GM18907 (cell line): ENCODE data around the gene CRB3.
"Not testable (repeated sequence)": the region's sequence is repeated elsewhere in the genome, so short reads cannot be mapped to it uniquely, and the experiment has no call there.

Experiments used
- ATAC-seq: cut with Tn5 transposase; IDR thresholded peaks from one replicate; pipeline ENCODE4 v1.9.1; 2021; ENCODE audit warnings: mild to moderate bottlenecking, moderate library complexity; ENCODE audit not compliant: unreplicated experiment

CRB3 gene, protein sequence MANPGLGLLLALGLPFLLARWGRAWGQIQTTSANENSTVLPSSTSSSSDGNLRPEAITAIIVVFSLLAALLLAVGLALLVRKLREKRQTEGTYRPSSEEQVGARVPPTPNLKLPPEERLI

DNA sequence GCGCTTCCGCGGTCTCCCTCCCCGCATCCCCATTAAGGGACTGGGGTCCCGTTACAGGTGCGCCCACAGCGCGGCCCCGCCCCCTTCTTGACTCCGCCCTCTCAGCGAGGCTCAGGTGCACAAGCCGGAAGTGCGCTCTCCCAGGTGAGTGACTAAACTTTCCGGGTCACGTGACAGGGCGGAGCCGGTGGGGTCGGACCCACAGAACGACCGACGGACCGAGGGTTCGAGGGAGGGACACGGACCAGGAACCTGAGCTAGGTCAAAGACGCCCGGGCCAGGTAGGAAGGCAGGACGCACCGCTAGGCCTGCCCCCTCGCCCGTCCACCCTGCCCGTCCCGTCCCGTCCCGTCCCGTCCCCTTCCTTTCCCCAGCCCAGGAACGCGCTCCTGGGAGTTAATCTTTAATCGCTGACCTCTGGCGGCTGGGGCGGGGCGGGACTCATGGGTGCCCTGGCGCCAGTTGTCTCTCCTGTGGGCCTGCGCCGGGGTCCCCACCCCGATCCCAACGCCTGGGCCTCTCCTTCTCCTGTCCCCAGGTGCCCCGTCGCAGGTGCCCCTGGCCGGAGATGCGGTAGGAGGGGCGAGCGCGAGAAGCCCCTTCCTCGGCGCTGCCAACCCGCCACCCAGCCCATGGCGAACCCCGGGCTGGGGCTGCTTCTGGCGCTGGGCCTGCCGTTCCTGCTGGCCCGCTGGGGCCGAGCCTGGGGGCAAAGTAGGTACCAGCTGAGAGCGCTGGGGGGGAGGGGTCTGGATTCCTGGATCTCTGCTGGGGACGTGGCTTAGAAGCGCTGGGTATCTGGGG is at the start of gene CRB3:
TSS of gene CRB3 (plus strand) at position 202 of the 804 bp plus-strand sequence. CDS start at position 633, 431 bp downstream.
- ATAC-seq, result no peak

DNA sequence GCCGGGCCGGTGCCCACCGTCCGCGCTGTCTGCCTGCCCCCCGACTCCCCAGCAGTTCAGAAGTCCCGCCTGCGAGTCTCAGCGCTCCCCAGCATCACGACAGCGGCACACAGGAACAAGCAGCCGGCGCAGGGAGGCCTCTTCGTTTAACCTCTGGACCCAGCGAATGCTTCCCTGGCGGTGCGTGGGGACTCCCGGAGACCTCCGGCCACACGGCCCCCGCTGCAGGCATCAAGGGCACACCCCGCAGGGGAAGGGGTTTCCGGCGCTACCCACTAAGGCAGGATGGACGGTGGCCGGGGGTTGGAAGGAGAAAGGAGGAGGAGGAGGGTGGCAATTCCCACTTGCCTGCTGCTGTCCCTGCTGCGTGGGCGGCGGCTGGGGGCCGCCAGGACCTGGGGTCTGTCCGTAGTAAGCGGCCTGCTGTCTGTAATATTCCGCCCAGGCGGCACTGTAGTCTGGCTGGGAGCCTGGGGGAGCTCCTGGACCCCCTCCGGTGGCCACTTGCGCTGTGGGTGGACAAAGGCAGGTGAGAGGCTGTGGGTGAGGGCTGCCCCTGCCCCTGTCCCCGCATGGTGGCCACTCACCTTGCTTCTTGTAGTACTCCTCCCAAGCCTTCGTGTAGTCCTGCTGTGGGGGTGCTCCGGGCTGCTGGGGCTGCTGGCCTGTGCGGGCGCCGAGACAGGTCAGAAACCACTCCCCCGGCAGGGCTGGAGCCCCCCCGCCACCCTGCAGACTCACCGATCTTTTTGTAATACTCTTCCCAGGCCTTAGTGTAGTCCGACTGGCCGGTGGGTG is 49.1 kb upstream of the CRB3 start:
- ATAC-seq, result no peak

DNA sequence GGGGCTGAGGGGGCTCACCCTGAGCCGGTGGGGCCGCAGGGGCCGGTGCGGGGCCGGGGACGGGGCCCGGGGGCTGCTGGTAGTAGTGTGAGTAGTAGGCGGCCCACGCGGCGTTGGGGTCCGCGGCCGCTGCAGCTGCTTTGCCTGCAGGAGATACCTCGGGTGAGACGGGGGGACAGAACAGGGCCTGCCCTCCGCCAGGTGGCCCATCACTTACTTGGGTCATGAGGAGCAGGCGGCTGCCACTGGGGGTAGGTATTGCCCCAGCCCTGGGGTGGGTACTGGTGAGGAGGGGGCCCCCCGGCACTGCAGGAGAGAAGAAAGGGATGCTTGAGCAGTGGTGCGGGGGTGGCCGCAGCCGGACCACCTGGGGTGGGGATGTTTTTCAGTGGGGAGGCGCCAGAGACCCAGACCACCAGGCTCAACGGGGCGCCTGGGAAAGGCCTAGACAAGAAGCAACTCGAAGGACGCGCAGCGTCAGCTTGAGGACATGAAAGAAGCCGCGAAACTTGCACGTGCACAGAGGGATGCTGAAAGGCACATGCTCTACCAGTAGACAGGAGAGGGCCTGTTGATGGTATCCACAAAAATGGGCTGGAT is 48.4 kb upstream of the CRB3 start:
- ATAC-seq, result no peak

DNA sequence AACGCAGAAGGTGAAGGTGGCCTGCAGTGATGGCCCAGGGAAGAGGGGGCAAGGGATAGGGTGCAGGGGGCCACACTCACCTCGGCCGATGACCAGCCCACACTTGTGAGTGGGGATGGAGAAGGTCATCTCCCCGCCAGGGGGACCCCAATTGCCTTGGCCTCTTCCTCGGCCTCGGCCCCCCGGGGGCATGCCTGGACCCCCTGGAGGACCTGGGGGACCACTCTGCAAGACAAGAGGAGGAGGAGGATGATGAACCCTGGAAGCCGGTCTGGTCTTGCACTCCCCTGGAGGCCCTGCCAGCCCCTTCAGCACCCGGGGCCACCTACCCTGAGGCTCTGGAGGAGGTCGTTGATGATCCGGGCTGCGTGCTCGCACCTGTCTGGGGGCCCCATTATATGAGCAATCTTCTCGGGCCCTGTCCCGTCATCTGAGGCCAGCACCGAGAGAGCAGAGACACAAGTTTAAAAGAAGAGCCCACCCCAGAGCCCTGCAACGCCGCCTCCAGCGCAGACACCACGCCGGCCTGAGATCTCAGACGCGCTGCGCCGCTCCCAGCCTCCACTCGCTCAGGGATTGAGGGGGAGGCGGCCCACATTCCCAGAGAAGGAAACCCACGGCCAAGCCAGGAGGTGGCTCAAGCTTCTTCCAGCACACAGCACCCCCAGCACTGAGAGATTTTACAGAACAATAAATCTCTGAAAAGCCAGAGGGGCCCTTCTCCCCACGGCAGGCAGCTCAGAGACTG is 47.2 kb upstream of the CRB3 start:
- ATAC-seq, result no peak

DNA sequence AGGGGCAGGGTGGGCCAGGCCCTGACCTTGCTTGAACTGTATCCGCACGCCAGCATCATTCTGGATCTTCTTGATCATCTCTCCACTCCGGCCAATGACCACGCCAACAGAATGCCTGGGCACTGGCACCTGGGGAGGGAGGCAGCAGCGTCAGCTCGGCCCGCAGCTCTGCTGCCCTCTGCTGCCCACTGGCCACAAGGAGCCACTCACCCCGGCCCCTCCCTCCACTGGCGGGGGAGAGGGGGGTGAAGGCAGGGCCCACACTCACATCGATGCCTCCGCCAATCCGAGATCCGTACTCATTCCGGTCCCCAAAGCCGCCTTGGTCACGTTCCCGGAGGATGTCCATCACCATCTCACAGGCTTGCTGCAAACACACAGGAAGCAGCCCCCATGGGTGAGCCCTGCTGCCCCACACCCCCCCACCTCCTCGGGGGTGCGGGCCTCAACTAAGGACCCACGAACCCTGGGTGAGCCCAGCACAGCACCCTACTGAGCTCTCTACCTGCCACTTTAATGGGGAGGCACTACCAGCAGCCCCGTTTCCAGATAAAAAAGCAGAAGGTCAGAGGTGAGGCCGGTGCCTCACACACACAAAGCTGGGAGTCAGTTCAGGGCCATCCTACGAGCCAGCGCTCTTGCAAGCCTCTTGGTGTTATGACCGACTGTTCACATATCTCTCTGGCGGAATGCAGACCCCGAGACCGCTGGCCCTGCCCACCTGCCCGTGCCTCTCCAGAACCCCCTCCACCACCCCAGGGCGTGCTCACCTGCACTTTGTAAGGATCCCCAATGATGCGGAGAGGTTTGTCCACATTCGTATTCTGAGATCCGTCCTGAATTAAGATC is 46.1 kb upstream of the CRB3 start:
- ATAC-seq, result no peak

DNA sequence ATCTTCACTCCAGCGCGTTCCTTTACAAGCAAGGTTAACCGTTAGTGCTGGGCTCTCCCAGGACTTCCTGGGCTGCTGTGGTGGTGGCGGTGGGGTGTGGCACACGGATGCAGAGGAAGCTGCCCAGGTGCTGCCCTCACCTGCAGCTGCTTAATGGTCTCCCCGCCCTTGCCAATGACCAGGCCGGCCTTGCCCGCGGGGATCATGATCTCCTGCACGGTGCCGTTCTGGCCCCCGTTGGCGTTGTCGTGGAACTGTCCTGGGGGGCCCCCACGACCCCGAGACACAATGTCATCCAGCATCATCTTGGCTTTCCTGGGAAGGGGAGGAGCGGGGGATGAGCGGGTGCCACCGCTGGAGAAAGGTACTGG is 45.5 kb upstream of the CRB3 start:
- no peak for ATAC-seq

DNA sequence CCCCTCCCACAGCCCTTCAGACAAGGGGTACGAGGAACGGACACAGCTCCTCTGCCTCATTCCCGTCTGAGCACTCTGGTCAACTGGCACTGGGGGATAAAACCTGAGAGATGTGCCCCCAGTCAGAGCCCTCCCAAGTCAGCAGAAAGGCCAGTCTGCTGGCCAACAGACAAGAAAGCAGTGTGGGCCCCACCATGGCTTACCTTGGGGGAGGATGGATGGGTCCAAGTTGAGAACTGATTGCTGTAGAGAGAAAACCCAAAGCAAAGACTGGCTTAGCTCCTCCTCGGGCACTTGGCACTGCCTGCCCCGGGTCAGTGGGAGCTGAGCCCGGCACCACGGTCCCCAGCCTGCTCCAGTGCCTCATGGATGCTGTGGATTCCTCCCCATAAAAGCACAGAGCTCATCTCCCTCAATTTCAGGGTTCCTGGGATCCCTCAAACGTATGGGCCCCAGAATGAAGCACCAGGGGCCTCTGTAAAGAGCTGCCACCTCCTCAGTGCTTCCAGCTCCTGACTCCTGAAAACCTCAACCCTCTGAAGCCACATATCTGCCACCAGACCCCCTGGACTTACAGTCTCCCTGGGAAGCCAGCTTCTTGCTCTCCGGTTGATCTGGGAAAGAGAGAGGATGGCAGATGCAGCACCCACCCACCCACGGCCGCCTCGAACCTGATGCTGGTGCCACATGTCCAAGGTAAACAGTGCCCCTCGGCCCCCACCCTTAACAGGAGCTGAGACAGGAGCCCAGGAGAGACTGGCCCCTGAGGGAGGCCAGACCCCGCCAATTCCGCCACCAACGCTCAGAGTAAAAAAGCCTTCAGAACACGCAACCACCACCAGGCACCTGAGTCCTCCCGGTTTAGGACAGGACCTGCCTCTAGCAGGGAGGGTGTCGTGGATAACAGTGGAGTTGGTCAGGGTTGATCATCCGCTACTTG is 42.7 kb upstream of the CRB3 start:
- no peak for ATAC-seq

DNA sequence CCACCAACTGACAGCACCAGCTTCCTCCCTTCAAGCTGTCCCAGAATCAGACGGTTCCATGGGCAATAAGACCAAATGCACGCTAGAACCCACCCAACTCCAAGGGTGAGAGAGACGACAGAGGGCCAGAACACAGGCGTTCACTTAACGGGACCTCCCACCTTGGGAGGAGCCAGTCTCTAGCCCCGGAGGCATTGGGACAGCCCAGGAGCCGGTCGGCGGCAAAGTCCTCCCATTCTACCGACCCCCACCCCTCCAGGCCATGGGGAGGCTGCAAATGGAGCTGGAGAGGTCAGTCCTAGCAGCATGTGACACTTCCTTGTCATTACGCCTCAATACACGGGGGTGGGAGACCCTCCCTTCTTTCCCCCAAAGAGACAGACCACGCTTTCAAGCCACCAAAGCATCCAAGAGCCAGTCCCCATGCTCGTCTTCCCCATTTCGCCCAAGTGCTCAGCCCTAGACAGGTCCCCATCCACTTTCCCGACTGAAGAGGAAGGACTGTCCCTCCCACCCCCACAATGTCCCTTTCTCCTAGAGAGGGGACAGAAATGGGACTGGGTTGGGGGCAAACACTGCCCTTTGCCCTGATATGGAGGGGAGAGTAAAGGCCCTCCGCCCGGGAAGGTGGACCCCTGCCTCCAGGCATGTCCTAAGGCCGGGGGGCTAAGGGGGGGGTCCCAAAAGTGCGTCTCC is 40.4 kb upstream of the CRB3 start:
- no peak for ATAC-seq

DNA sequence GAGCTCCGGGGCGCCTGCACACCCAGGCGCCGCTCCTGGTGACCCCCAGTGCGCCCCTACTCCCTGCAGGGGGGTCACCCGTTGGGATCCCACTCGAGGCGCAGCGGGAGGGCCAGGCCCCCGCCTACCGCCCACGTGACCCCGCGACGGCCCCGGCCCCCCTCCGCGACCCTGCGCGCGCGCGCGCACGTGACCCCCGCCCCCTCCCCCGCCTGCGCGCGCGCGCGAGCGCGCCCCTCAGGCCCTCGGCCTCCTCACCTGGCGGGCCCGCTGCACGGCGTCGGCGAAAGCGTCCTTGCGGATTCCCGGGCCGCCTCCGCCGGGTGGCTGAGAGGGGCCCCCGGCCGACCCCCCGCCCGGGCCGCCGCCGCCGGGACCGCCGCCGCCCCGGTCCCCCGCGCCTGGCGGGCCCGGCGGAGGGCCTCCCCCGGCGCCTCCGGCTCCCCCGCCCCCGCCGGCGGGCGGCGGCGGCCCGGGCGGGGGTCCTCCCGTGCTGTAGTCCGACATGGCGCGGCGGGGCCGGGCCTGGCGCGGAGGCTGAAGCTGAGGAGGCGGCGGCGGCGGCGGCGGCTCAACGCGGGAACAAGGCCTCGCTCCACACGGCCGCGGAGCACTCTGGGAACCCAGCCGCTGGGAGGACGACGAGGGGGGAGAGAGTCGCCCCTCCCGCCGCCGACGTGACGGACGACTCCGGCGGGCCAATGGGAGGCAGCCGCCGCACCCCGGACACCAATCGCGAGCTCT is 39.7 kb upstream of the CRB3 start, which contains the start of gene KHSRP:
TSS of gene KHSRP (minus strand) at position 617 of the 744 bp plus-strand sequence. CDS start at position 507, 110 bp downstream.
- ATAC-seq, result no peak

DNA sequence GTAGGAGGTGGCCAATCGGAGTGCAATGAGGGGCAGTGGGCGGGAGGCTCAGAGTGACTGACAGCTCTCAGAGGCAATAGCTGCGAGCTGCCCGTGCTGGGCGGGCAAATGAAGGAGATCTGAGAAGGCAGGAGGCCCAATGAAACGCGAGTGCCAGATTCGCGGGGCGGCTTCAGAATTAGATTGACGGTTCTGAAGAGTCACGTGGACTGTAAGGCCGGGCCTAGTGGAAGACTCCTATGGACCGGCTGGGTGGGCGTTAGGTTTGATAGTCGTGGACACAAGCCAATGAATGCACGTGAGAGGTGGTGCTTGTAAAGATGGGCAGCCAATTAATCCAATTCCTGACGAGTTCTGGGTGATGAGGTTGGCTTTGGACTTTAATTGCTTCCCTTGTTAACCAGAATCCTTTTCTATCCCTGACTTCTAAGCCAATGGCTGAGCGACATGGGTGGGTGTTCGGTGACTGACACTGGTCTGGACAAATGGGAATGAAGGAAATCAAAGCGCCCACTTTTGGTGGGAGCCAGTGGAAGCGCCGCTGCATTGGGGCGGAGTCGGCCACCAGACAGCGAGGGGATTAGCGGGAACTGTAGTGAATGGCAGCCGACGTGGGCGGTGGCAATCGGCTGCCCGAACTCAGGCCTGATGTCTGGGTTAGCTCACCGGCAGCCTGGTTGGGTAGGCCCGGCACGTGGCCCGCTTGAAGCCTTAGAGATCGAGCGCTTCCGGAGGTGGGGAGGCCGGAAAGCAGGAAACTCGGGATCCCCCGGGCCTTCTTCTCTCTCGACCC is 38.9 kb upstream of the CRB3 start:
- ATAC-seq, result peak; percentile 90

DNA sequence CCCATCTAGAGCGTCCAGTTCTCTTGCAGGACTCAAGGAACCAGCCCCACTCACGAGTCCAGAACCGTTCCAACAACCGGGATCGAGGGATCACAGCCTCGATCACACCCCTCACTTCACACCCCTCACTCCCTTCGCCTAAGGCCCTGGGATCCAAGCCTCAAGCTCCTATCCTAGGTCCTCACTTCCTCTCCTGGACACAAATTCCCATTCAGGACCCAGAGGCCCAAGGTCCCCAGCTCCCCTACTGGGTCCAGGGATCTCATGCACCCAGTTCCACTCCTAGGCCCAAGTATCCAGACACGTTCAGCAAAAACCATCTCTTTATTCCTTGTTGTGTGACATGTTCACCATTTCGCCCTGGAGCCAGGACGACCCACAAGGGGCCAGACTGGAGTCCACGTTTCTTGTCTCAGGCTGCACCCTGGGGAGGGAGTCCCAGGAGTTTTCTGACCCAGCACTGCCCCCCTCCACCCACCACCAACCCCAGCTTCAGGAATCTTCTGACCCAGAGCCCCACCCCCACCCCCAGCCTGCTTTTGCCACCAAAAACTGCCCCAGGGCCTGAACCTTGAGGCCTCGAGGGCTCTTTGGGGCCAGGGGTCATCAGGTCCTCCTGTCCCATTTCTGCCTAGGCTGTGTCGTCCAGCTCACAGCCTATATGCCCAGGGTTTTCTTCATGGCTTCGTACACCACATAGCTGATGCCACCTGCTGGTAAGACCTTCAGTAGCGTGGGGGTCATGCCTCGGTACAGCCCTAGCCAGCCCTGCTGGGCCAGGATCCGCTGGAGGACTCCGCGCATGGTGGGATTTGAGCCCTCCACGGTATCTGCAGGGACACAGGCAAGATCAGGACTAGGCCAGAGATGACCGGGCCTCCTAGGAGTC is 38.1 kb upstream of the CRB3 start:
- no peak for ATAC-seq

DNA sequence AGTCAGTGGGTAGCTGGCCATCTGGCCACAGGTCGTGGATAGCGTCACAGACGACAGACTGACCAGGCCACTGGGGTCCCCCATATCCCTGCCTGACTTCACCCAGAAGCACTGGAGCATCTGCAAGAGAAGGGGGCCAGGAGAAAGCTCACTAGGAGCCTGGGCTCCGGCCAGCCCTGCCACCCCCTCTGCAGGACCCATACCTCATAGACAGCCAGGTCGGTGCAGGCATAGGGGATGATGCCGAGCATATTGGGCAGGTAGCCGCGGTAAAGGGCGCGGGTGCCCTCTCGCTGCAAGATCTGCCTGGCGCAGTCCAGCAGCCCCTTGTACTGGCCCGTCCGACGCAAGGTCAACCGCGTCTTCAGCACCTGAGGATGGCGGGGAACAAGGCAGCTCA is 36.9 kb upstream of the CRB3 start:
- ATAC-seq, result no peak

DNA sequence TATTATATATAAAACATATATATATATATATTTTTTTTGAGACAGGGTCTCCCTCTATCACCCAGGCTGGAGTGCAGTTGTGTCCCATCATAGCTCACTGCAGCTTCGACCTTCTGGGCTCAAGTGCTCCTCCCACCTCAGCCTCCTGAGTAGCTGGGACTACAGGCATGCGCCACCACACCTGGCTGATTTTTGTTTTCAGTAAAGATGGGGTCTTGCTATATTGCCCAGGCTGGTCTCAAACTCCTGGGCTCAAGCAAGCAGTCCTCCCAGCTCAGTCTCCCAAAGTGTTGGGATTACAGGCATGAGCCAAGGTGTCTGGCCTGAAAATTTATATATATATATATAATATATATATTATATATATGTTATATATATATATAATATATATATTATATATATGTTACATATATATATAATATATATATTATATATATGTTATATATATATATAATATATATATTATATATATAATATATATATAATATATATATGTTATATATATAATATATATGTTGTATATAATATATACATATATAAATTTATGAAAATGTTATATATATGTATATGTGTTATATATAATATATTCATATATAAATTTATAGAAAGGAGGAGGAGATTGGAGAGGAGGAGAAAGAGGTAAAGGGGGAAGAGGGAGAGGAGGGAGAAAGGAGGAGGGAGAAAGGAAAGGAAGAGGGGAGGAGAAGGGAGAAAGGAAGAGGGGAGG is 35.2 kb upstream of the CRB3 start:
- not testable (repeated sequence) for ATAC-seq

DNA sequence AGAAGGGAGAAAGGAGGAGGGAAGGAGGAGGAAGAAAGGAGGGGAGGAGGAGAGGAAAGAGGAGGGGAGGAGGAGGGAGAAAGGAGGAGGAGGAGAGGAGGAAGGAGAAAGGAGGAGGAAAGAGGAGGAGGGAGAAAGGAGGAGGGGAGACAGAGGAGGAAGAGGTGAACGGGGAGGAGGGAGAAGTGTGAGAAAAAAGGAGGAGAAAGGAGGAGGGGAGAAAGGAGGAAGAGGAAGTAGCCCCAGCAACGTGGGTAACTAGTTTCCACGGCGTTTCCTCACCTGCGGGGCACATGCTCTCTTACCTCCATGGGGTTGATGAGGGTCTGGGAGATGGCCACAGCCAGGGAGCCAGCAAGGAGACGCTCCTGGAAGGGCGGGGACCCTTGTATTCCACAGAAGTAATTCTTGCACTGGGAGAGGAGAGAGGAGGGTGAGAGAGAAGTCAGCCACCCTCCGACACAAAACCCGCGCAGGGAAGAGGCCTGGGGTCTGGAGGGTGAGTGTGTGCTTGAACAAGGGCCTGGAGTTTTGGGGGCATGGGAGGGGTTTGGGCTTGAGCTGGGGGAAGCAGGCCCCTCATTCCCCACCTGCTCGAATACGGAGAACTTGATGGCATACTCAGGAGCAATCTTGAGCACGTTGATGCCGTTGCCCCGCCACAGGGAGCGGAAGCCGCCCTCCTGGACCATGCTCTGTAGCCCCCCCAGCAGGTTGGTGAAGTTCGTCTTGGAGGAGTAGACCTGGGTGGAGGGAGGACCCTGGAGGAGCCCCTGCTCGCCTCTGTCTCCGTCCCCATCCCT is 34.5 kb upstream of the CRB3 start:
- ATAC-seq, result no peak
